Smooth muscle cell (in vitro differentiated cells): ENCODE measurements around the gene GPATCH4. TPM values are rescaled to one million over a fixed set of nuclear protein-coding genes. Genes with fewer than 3 reads are reported as not detected.
A peak's percentile ranks its signal among the peaks of the same experiment; 100 is the strongest.

ENCODE experiments used
- DNase-seq: peaks from one replicate; lab custom pipeline; 2025; ENCODE audit not compliant: unreplicated experiment; lab: John Stamatoyannopoulos, UW
- H2AFZ ChIP-seq: fragments of 200-600 bp; sonication (generic); 2 replicates; pipeline ENCODE4 v1.6.0; 2016; ENCODE audit warnings: antibody characterized with exemption, low read depth, mild to moderate bottlenecking
- H3F3A ChIP-seq: fragments of 200-600 bp; sonication (generic); 2 replicates; pipeline ENCODE4 v1.6.0; 2017; ENCODE audit warnings: antibody characterized with exemption, low read depth
- H3K27ac ChIP-seq: fragments of 200-600 bp; sonication (generic); 2 replicates; pipeline ENCODE4 v1.5.1; 2016; ENCODE audit warnings: low read depth, mild to moderate bottlenecking
- H3K27me3 ChIP-seq: fragments of 200-600 bp; sonication (generic); 2 replicates; pipeline ENCODE4 v1.6.1; 2016; ENCODE audit warnings: low read depth, mild to moderate bottlenecking
- H3K36me3 ChIP-seq: fragments of 200-600 bp; sonication (generic); 2 replicates; pipeline ENCODE4 v1.5.1; 2016; ENCODE audit warnings: low read depth
- H3K4me1 ChIP-seq: fragments of 200-600 bp; sonication (generic); 2 replicates; pipeline ENCODE4 v1.5.1; 2016; ENCODE audit warnings: low read depth
- H3K4me2 ChIP-seq: fragments of 200-600 bp; sonication (generic); 2 replicates; pipeline ENCODE4 v1.6.0; 2016; ENCODE audit warnings: mild to moderate bottlenecking
- H3K4me3 ChIP-seq: fragments of 200-600 bp; sonication (generic); 2 replicates; pipeline ENCODE4 v1.5.1; 2016; ENCODE audit warnings: mild to moderate bottlenecking
- H3K79me2 ChIP-seq: fragments of 200-600 bp; sonication (generic); 2 replicates; pipeline ENCODE4 v1.6.0; 2016; ENCODE audit warnings: low read depth, mild to moderate bottlenecking
- H3K9ac ChIP-seq: fragments of 200-600 bp; sonication (generic); 2 replicates; pipeline ENCODE4 v1.6.0; 2016; ENCODE audit warnings: low read depth
- H3K9me3 ChIP-seq: fragments of 200-600 bp; sonication (generic); replicated peaks from 2 replicates; pipeline ENCODE4 v1.5.1; 2016; ENCODE audit warnings: low read depth
- H4K20me1 ChIP-seq: fragments of 200-600 bp; sonication (generic); 2 replicates; pipeline ENCODE4 v1.6.0; 2016; ENCODE audit warnings: low read depth
- CTCF ChIP-seq: fragments of 200-600 bp; sonication (generic); IDR thresholded peaks from 2 replicates; pipeline ENCODE4 v1.5.1; 2017; ENCODE audit warnings: borderline replicate concordance, mild to moderate bottlenecking, antibody characterized with exemption; ENCODE audit not compliant: insufficient read depth, poor library complexity, severe bottlenecking
- WGBS: methylation state at CpG from one replicate; pipeline ENCODE4 v1.1.7; 2016; ENCODE audit warnings: low lambda C conversion rate; 5-methylcytosine and 5-hydroxymethylcytosine counted together
- polyA plus RNA-seq: library from polyadenylated mRNA; unstranded; fragments of >200 nt; fragmentation: Nextera tagmentation; extraction: Ambion mirVana; gene quantifications from 2 replicates; pipeline ENCODE4 v1.2.1, GENCODE V29; 2016
- total RNA-seq: library from RNA; depleted of rRNA; stranded (reverse); fragments of >200 nt; gene quantifications from 2 replicates; pipeline ENCODE4 v1.2.3, GENCODE V29; 2014

GPATCH4 gene
- total and polyA plus RNA-seq, 2 experiments from 2014 or later = 11.9 to 19.9 TPM

GRCh38 chr1:156624814-156625435 is 23.6 kb upstream of the GPATCH4 start:
- no peaks in the 10 kb centered on the region for H4K20me1 ChIP-seq
- H3K9ac ChIP-seq = no peak overlapping the region
- no peak for DNase-seq
- H3K4me2 ChIP-seq = peak overlapping the region; percentile 87
- TF ChIP-seq CTCF = no peak
- H2AFZ ChIP-seq = peak overlapping the region; percentile 66
- H3F3A ChIP-seq = no peaks in the 10 kb centered on the region
- peak overlapping the region; percentile 40 for H3K4me3 ChIP-seq
- H3K79me2 ChIP-seq = no peaks in the 10 kb centered on the region
- H3K27me3 ChIP-seq = peaks cover 74% of the 10 kb centered on the region
- no peak overlapping the region for H3K27ac ChIP-seq
- WGBS = 5% methylated on average over 27 of the region's 55 CpGs
- H3K4me1 ChIP-seq = peaks cover 8% of the 10 kb centered on the region
- no peaks in the 10 kb centered on the region for H3K9me3 ChIP-seq
- H3K36me3 ChIP-seq = no peaks in the 10 kb centered on the region

- H3K4me3 ChIP-seq = peak overlapping the region; percentile 40
- H3K9ac ChIP-seq = no peak overlapping the region
- H3K36me3 ChIP-seq = no peaks in the 10 kb centered on the region
Measured at GRCh38 chr1:156623946-156624813, 22.9 kb upstream of the GPATCH4 start.

GRCh38 chr1:156622581-156623297 is 21.5 kb upstream of the GPATCH4 start:
- H3K4me2 ChIP-seq = no peak overlapping the region

More at GRCh38 chr1:156623946-156624813, 22.9 kb upstream of the GPATCH4 start:
- no peak overlapping the region for H3K27ac ChIP-seq
- H3K27me3 ChIP-seq = peaks cover 77% of the 10 kb centered on the region
- peak; percentile 21 for TF ChIP-seq CTCF
- no peaks in the 10 kb centered on the region for H3K9me3 ChIP-seq
- peaks cover 8% of the 10 kb centered on the region for H3K4me1 ChIP-seq
- H3F3A ChIP-seq = no peaks in the 10 kb centered on the region
- peak; percentile 11 for DNase-seq
- whole genome bisulfite sequencing = 4% methylated on average over 79 of the region's 87 CpGs
- no peaks in the 10 kb centered on the region for H3K79me2 ChIP-seq
- peak overlapping the region; percentile 66 for H2AFZ ChIP-seq
- no peaks in the 10 kb centered on the region for H4K20me1 ChIP-seq
- H3K4me2 ChIP-seq = peak overlapping the region; percentile 87

More at GRCh38 chr1:156622581-156623297, 21.5 kb upstream of the GPATCH4 start:
- Histone ChIP-seq H3K4me3 (no peak overlapping the region), H2AFZ (no peak overlapping the region), H3F3A (no peaks in the 10 kb centered on the region), H3K27ac (no peak overlapping the region), H3K36me3 (no peaks in the 10 kb centered on the region), H3K9ac (no peak overlapping the region), H3K4me1 (peaks cover 8% of the 10 kb centered on the region), H4K20me1 (no peaks in the 10 kb centered on the region), H3K79me2 (no peaks in the 10 kb centered on the region), H3K27me3 (peaks cover 78% of the 10 kb centered on the region), H3K9me3 (no peaks in the 10 kb centered on the region)
- DNase-seq = no peak
- TF ChIP-seq CTCF = no peak
- 74% methylated on average over 6 of the region's 6 CpGs for WGBS
